Type B pancreatic cell (in vitro differentiated cells): ENCODE data around the gene UTP14A. TPM values are rescaled to one million over a fixed set of nuclear protein-coding genes. Genes with fewer than 3 reads are reported as not detected.

Experiments used
- DNase-seq: peaks from one replicate; pipeline ENCODE4 v3.0.0; 2021; ENCODE audit warnings: mixed read lengths; ENCODE audit not compliant: unreplicated experiment; ENCODE audit errors: extremely low spot score
- H3K27ac Mint-ChIP-seq: 2 replicates; pipeline ENCODE4 v1.8.0; 2021; ENCODE audit warnings: mild to moderate bottlenecking, mixed read lengths
- H3K27me3 Mint-ChIP-seq: 2 replicates; pipeline ENCODE4 v1.8.0; 2021; ENCODE audit warnings: mixed read lengths
- H3K36me3 Mint-ChIP-seq: 2 replicates; pipeline ENCODE4 v1.8.0; 2021; ENCODE audit warnings: mixed read lengths
- H3K4me1 Mint-ChIP-seq: one replicate; pipeline ENCODE4 v1.8.0; 2021; ENCODE audit warnings: mixed read lengths; ENCODE audit not compliant: unreplicated experiment
- H3K4me3 Mint-ChIP-seq: 2 replicates; pipeline ENCODE4 v1.8.0; 2021; ENCODE audit warnings: mild to moderate bottlenecking, mixed read lengths
- H3K9me3 Mint-ChIP-seq: 2 replicates; pipeline ENCODE4 v1.8.0; 2021; ENCODE audit warnings: mixed read lengths
- CTCF ChIP-seq: fragments of 200-600 bp; sonication (generic); conservative IDR thresholded peaks from 2 replicates; pipeline ENCODE4 v1.5.0; 2021; ENCODE audit warnings: antibody characterized with exemption, mild to moderate bottlenecking
- total RNA-seq: library from RNA; stranded (reverse); gene quantifications from 2 replicates; pipeline ENCODE4 v1.2.1, GENCODE V29; 2021; ENCODE audit warnings: low replicate concordance

Gene UTP14A
- total RNA-seq, 1 donor from 2014 or later, result 21.9 TPM

GRCh38 chrX:129931411-129932015, 25.5 kb downstream of the UTP14A start:
- Mint-ChIP-seq H3K4me1 (no peaks in the 10 kb centered on the region), H3K27me3 (peaks cover 28% of the 10 kb centered on the region), H3K36me3 (peaks cover 4% of the 10 kb centered on the region), H3K9me3 (no peaks in the 10 kb centered on the region), H3K4me3 (peak overlapping the region; percentile 94), H3K27ac (peak overlapping the region; percentile 97)
- DNase-seq, result peak; percentile 89
- TF ChIP-seq CTCF, result no peak

- peak; percentile 83 for DNase-seq
- H3K9me3 Mint-ChIP-seq, result no peaks in the 10 kb centered on the region
- H3K27me3 Mint-ChIP-seq, result peaks cover 33% of the 10 kb centered on the region
- H3K27ac Mint-ChIP-seq, result peak overlapping the region; percentile 97
- H3K4me1 Mint-ChIP-seq, result no peaks in the 10 kb centered on the region
- TF ChIP-seq CTCF, result no peak
- no peaks in the 10 kb centered on the region for H3K36me3 Mint-ChIP-seq
- H3K4me3 Mint-ChIP-seq, result peak overlapping the region; percentile 94
Measured at GRCh38 chrX:129932016-129932820, 26.3 kb downstream of the UTP14A start.

- DNase-seq, result peak; percentile 73
- Mint-ChIP-seq H3K27me3 (peaks cover 33% of the 10 kb centered on the region), H3K9me3 (no peaks in the 10 kb centered on the region), H3K27ac (no peak overlapping the region), H3K4me1 (no peaks in the 10 kb centered on the region), H3K4me3 (peak overlapping the region; percentile 65), H3K36me3 (no peaks in the 10 kb centered on the region)
- TF ChIP-seq CTCF, result no peak
Measured at GRCh38 chrX:129932821-129933321, 26.9 kb downstream of the UTP14A start.

GRCh38 chrX:129933700-129934099, 27.7 kb downstream of the UTP14A start:
- Mint-ChIP-seq H3K4me1 (no peaks in the 10 kb centered on the region), H3K9me3 (no peaks in the 10 kb centered on the region), H3K27ac (no peak overlapping the region), H3K27me3 (peaks cover 40% of the 10 kb centered on the region), H3K36me3 (no peaks in the 10 kb centered on the region), H3K4me3 (peak overlapping the region; percentile 82)
- no peak for DNase-seq
- TF ChIP-seq CTCF, result no peak

- Mint-ChIP-seq H3K4me1 (no peaks in the 10 kb centered on the region), H3K36me3 (no peaks in the 10 kb centered on the region), H3K9me3 (no peaks in the 10 kb centered on the region), H3K27ac (no peak overlapping the region), H3K4me3 (no peak overlapping the region), H3K27me3 (peaks cover 43% of the 10 kb centered on the region)
- DNase-seq, result no peak
- no peak for TF ChIP-seq CTCF
Measured at GRCh38 chrX:129934461-129934860, 28.5 kb downstream of the UTP14A start.
